Measurements from ENCODE around the gene MIEN1.

Gene MIEN1

GRCh38 chr17:39697961-39698360 lies 32.4 kb downstream of the MIEN1 start:
- TF ChIP-seq POLR2A (IDR thresholded peaks at IDR 0.05; ENCODE audit: low read length): no peak
- peak in 1 of 2 experiments; percentile 21 for DNase-seq

GRCh38 chr17:39696731-39697130 lies 33.6 kb downstream of the MIEN1 start:
- TF ChIP-seq GATA1 (IDR thresholded peaks at IDR 0.05; ENCODE audit: low read depth, low read length) (no peak), POLR2A (IDR thresholded peaks at IDR 0.05; ENCODE audit: low read length) (no peak)
- no peak for DNase-seq

- no peak for TF ChIP-seq POLR2A (IDR thresholded peaks at IDR 0.05; ENCODE audit: low read length)
- TF ChIP-seq GATA1 (IDR thresholded peaks at IDR 0.05; ENCODE audit: low read depth, low read length): no peak
- DNase-seq: no peak
Observed at GRCh38 chr17:39695089-39695474, 35.2 kb downstream of the MIEN1 start.

GRCh38 chr17:39694593-39694992 lies 35.7 kb downstream of the MIEN1 start:
- no peak for DNase-seq
- TF ChIP-seq GATA1 (IDR thresholded peaks at IDR 0.05; ENCODE audit: low read depth, low read length): no peak
- TF ChIP-seq POLR2A (IDR thresholded peaks at IDR 0.05; ENCODE audit: low read length): no peak

GRCh38 chr17:39688945-39689344 lies 41.4 kb downstream of the MIEN1 start:
- no peak for DNase-seq
- TF ChIP-seq POLR2A (IDR thresholded peaks at IDR 0.05; ENCODE audit: low read length): no peak

GRCh38 chr17:39688475-39688835 lies 41.9 kb downstream of the MIEN1 start:
- TF ChIP-seq POLR2A (IDR thresholded peaks at IDR 0.05; ENCODE audit: low read length) (no peak), GATA1 (IDR thresholded peaks at IDR 0.05; ENCODE audit: low read depth, low read length) (no peak)
- DNase-seq: peak; percentile 42 to 52

- peak; percentile 91 to 93 for DNase-seq
- TF ChIP-seq GATA1 (IDR thresholded peaks at IDR 0.05; ENCODE audit: low read depth, low read length) (no peak), POLR2A (IDR thresholded peaks at IDR 0.05; ENCODE audit: low read length) (peak; percentile 77)
Observed at GRCh38 chr17:39687546-39688474, 42.5 kb downstream of the MIEN1 start, which contains the start of gene PGAP3. Gene PGAP3 (minus strand): TSS chr17:39688057. CDS start chr17:39688014, 43 bp downstream.

- TF ChIP-seq GATA1 (IDR thresholded peaks at IDR 0.05; ENCODE audit: low read depth, low read length) (no peak), POLR2A (IDR thresholded peaks at IDR 0.05; ENCODE audit: low read length) (no peak)
- DNase-seq: peak in 1 of 2 experiments; percentile 35
Observed at GRCh38 chr17:39687101-39687545, 43.2 kb downstream of the MIEN1 start.

GRCh38 chr17:39684369-39685192 lies 45.8 kb downstream of the MIEN1 start:
- DNase-seq: peak in 1 of 2 experiments; percentile 17
- TF ChIP-seq GATA1 (IDR thresholded peaks at IDR 0.05; ENCODE audit: low read depth, low read length): no peak
- no peak for TF ChIP-seq POLR2A (IDR thresholded peaks at IDR 0.05; ENCODE audit: low read length)

GRCh38 chr17:39683295-39683939 lies 46.9 kb downstream of the MIEN1 start:
- peak; percentile 87 to 92 for DNase-seq
- TF ChIP-seq GATA1 (IDR thresholded peaks at IDR 0.05; ENCODE audit: low read depth, low read length) (peak; percentile 64), POLR2A (IDR thresholded peaks at IDR 0.05; ENCODE audit: low read length) (no peak)

- peak; percentile 65 for TF ChIP-seq POLR2A (IDR thresholded peaks at IDR 0.05; ENCODE audit: low read length)
- no peak for TF ChIP-seq GATA1 (IDR thresholded peaks at IDR 0.05; ENCODE audit: low read depth, low read length)
- DNase-seq: peak; percentile 31 to 41
Observed at GRCh38 chr17:39679521-39680192, 50.7 kb downstream of the MIEN1 start.

All from erythroblast (primary cell).